GM18505 (cell line): ENCODE results near the gene TMEM161B.
"Not testable (repeated sequence)": the region's sequence is repeated elsewhere in the genome, so short reads cannot be mapped to it uniquely, and the experiment has no call there.

Source experiments
- ATAC-seq: cut with Tn5 transposase; IDR thresholded peaks from one replicate; pipeline ENCODE4 v1.9.1; 2021; ENCODE audit not compliant: unreplicated experiment
- POLR2A ChIP-seq: IDR thresholded peaks from 4 replicates; pipeline ENCODE4 v1.6.1; 2011; ENCODE audit warnings: borderline replicate concordance; ENCODE audit not compliant: insufficient read depth, insufficient read length; ENCODE audit errors: extremely low read depth

Gene TMEM161B

GRCh38 chr5:88262116-88262515 lies 6.5 kb downstream of the TMEM161B start:
- no peak for ATAC-seq
- TF ChIP-seq POLR2A: no peak

DNA sequence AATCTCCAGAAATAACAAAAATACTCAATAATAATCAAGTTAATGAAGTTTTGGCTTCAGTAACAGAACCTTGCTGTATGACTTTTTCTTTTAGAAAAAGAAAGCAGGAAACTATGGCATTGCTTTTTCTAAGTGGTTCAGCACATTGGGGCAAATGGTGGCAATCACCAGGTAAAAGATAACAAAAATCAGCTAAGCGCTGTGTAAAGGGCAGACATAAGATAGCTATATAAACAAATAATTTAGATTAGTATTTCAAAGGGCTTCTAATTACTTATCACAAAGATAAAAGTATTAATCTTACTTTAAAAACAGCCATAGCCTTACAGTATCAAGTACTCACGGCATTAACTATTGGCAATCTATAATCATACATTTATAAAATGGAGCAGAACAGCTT lies 10.0 kb downstream of the TMEM161B start:
- ATAC-seq: no peak
- no peak for TF ChIP-seq POLR2A

DNA sequence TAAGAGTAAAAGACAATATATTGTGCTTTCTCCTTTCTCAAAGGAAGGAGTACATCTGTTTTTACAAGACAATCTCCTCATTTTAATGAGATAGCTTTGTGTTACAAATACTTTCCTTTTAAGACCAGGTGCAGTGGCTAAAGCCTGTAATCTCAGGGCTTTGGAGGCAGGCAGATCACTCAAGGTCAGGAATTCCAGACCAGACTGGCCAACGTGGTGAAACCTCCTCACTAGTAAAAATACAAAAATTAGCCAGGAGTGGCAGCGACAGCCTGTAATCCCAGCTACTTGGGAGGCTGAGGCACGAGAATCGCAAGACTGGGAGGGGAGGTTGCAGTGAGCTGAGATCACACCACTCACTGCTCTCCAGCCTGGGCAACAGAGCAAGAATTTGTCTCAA lies 11.8 kb downstream of the TMEM161B start:
- no peak for ATAC-seq
- TF ChIP-seq POLR2A: no peak

DNA sequence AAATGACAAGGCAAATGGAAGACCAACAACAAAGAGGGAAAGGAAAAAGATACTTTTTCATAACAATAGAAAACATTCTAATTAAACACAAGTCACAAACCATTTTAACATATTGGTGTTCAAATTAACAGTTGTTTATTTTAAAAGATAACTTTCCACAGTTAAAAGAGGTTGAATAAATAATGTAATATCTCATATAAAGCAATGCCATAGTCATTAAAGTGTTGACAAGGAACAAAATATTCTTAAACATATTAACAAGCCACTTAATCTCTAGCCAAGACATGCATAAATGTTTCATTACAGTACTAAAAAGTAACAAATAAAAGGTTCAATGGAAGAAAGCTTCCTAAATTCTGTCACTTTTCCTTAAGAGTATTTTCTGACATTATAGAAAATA lies 12.6 kb downstream of the TMEM161B start:
- no peak for TF ChIP-seq POLR2A
- ATAC-seq: no peak

DNA sequence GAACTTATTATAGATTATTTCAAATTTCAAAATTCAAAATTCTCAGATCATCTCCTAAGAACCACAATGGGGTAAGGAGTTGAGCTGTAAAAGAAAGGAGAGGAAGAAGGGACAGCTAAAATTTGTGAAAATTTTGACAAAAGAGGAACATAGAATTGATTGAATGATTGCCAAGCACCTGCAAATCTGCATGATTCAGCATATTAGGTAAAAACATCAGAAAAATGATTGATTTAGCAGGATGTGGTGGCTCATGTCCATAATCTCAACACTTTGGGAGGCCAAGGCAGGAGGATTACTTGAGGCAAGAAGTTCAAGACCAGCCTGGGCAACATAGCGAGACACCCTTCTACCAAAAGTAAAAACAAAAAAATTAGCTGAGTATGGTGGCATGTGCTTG lies 14.3 kb downstream of the TMEM161B start:
- no peak for ATAC-seq
- TF ChIP-seq POLR2A: no peak

DNA sequence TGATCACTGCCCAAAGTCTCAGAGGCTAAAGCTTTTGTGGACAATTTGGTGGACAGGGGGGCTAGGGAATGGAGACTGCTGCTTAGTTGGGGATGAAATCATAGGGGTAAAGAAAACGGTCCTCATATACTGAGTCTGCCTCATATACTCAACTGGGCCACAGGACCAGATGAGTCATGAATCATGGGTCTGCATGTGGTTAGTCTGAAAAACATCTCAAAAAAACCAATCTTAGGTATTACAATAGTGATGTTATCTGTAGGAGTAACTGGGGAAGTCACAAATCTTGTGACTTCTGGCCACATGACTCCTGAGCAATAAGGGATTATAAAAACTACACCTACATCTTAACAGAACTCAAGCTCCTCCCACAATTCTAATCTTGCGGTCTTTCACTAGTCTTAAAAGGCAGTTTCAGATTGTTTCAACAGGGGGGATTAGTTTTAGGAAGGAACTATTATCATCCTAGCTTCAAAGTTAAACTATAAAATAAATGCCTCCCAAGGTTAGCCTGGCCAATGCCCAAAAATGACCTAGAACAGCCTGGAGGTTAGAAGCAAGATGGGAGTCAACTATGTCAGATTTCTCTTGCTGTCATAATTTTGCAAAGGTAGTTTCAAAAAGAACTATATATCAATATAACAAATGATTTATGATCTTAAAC lies 17.5 kb downstream of the TMEM161B start:
- ATAC-seq: no peak
- TF ChIP-seq POLR2A: no peak

DNA sequence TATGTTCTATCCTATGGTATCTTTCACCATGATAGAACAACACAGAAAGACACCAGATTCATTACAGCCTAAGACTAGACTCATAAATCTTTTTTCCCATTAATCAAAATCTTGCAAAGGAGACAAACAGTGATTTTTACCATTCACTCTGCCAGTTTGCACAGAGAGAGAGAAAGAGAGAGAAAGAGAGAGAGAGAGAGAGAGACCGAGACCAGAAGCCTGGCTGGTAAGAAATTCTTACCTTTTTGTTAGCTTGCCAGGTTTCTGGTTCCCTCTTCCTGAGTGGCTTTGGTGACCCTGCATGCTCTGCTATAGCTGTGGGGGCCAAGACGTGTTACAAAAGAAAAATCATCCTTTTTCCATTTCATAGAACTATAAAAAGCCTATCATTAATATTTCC lies 18.6 kb downstream of the TMEM161B start:
- no peak for TF ChIP-seq POLR2A
- no peak for ATAC-seq

DNA sequence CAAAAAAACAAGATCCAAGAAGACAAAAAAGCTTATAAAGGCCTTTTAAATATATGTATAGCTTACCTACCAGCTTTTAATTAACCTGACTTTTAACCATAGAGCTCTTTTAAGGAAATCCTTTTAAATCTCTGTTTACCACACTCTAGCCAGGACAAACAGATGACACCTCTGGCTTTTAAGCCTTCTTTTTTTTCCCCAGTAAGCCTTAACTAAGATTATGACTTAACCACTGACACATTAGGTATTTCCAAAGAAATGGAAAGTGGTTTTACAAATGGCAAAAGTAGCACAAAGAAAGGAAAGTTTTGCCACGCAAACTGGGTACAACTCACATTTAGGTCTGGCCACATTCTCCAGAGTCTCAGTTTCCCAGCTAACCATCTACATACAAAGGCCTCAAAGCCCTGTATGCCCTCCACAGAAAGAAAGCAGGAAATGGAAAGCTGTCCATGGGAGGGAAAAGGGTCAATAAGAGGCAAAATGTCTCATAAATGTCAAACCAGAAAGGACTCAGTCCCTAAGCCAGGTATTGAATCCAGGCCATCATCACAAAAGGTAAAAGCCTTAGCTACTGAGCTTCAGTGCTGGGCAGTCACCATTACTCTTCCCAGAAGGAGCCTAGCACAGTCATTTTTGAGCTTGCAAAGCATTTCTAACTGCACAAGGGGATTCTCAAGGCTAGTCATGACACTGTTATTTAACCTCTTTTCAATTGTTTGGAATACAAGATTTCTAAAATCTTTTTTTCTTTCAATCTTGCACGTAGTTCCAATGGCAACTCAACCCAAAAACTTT lies 19.7 kb downstream of the TMEM161B start:
- no peak for ATAC-seq
- no peak for TF ChIP-seq POLR2A

DNA sequence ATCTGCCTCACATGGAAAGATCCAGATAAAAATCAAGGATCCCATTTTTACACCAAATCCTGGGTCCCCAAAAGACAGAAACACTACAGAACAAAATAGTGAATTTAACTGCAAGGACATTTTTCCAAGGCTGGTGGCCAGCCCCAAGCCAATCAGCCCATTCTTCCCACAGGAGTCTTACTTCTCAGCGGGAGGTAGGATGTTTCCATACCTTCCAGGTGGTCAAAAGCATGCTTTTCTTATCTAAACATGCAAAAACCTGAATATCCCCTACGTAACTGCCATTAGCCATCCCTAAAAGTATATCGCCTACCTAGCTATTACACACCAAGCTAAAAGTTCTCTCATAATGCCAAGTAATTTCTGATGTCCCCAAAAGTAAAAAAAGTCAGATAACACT lies 20.6 kb downstream of the TMEM161B start:
- TF ChIP-seq POLR2A: no peak
- no peak for ATAC-seq

- TF ChIP-seq POLR2A: no peak
- ATAC-seq: no peak
These were observed 22.8 kb downstream of the TMEM161B start for GRCh38 chr5:88245893-88246244.

DNA sequence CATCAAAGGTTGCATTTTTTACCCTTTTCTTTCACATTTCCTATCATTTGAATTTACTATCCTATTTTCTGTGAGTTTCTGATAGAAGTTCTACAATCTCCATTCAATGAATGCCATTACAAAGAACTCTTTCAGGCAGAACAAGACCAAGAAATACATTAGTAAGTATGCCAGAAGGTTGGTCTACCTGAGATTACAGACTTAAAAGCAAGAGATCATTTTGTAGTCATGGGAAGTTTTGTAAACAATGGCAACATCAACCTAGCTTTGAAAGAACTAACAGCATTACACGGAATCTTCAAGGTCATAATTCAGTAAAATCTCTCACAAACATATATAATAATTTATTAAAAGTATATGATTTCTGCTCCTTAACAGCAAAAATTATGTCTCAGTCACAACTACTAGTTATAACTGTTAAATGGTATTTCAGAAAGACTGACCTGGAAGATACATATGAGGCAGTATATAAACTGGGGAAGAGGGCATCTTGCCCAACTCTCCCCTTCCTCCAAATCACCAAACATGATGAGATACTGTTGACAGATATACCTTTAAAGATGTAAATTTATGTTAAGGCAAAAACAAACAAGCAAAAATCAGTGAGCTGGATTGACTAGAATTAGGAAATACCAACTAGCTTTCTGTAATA lies 23.3 kb downstream of the TMEM161B start:
- no peak for ATAC-seq
- TF ChIP-seq POLR2A: no peak

DNA sequence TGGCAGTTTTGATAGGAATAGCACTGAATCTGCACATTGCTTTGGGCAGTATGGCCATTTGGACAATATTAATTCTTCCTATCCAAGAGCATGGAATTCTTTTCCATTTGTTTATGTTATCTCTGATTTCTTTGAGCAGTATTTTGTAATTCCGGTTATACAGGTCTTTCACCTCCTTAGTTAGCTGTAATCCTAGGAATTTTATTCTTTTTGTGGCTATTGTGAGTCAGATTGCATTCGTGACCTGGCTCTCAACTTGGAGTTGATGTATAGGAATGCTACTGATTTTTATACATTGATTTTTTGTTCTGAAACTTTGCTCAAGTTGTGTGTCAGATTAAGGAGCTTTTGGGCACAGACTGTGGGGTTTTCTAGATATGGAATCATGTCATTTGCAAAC lies 24.0 kb downstream of the TMEM161B start:
- TF ChIP-seq POLR2A: no peak
- ATAC-seq: no peak

GRCh38 chr5:88243493-88243892 lies 25.2 kb downstream of the TMEM161B start:
- not testable (repeated sequence) for ATAC-seq

GRCh38 chr5:88238732-88239131 lies 29.9 kb downstream of the TMEM161B start:
- no peak for ATAC-seq

More at GRCh38 chr5:88238732-88239131, 29.9 kb downstream of the TMEM161B start:
- TF ChIP-seq POLR2A: no peak
